Fibroblast of pulmonary artery (primary cell): ENCODE results near the gene GTF3C1.

ENCODE experiments used
- DNase-seq: peaks from one replicate; pipeline ENCODE4 v3.0.0-alpha.2; 2010; ENCODE audit warnings: low read depth
- H3K4me3 ChIP-seq: replicated peaks from 2 replicates; pipeline ENCODE4 v1.5.1; 2011; ENCODE audit warnings: low read depth, mild to moderate bottlenecking, control low read depth, low read length, moderate library complexity
- TF ChIP-seq, protein P1 (sequence below): IDR thresholded peaks from 2 replicates; pipeline ENCODE4 v1.5.1; 2011; ENCODE audit warnings: mild to moderate bottlenecking, control low read depth, low read length, inconsistent platforms; ENCODE audit errors: missing control alignments

Gene GTF3C1

DNA sequence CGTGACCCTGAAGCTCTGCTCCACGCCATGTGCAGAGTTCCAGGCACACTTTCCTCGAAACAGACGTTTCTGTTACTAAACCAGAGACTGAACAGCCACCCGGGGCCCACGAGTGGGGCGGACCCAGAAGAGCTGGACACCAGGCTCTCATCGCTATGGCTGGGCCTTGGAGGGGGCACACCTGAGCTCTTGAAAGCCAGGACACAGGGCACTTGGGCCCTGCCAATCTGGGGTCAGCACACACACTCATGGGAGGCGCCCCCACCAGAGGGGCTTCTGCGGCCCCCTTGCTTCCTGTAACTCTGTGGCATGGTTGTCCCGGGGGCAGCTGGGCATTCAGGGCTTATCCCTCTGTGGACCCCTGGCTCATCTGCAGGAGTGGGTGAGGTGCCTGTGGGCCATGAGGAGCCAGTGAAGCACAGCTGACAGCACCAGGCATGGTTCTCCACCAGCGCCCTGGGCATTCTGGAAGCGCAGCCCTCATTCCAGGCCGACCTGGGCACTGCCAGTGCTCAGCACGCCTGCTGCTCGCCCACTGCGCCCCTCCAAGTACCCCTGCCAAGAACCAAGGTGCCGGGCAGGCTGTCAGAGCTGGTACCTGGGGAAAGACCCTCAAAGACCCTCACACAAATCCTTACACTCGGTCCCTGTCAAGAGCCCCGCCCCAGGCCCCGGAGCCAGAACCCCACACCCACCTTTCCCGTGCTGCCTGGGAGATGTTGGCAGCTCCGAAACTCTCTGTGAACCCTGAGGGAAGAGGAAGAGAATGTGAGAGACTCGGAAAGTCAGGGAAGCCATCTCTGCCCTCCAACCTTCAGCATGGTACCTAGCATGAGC lies 86.6 kb downstream of the GTF3C1 start:
- TF ChIP-seq, protein P1, sequence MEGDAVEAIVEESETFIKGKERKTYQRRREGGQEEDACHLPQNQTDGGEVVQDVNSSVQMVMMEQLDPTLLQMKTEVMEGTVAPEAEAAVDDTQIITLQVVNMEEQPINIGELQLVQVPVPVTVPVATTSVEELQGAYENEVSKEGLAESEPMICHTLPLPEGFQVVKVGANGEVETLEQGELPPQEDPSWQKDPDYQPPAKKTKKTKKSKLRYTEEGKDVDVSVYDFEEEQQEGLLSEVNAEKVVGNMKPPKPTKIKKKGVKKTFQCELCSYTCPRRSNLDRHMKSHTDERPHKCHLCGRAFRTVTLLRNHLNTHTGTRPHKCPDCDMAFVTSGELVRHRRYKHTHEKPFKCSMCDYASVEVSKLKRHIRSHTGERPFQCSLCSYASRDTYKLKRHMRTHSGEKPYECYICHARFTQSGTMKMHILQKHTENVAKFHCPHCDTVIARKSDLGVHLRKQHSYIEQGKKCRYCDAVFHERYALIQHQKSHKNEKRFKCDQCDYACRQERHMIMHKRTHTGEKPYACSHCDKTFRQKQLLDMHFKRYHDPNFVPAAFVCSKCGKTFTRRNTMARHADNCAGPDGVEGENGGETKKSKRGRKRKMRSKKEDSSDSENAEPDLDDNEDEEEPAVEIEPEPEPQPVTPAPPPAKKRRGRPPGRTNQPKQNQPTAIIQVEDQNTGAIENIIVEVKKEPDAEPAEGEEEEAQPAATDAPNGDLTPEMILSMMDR = no peak
- no peak for DNase-seq

DNA sequence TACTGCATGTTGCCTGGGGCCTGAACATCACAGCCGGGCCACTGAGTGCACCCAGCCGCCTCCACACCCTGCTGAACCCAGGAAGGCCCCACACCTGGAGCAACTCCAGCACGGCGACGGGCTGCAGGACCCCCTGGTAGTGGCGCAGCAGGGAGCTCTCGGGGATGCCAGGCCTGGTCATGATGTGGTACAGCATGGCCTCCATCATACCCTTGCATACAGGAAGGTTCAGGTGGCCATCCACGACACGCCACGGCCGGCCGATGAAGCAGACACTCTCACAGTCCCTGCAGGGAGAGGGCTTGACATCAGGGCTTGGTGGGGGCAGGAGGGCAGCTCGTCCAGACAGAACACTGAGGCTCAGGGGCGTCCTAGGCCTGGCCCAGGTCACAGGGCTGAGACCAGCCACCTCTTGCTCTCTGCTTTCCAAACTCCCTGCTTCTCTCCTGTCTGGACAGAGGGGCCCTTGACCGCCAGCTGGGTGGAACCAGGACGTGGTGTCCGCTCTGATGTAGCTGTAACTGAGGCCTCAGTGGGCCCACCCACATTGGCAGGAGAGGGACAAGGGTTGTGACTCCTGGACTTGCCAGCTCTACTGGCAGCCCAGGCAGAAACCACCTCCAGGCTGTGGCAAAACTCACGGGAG lies 87.4 kb downstream of the GTF3C1 start:
- DNase-seq = no peak
- TF ChIP-seq, protein P1 = no peak
- no peak overlapping the region for H3K4me3 ChIP-seq

More for the DNA sequence above, 86.6 kb downstream of the GTF3C1 start:
- H3K4me3 ChIP-seq = no peak overlapping the region

DNA sequence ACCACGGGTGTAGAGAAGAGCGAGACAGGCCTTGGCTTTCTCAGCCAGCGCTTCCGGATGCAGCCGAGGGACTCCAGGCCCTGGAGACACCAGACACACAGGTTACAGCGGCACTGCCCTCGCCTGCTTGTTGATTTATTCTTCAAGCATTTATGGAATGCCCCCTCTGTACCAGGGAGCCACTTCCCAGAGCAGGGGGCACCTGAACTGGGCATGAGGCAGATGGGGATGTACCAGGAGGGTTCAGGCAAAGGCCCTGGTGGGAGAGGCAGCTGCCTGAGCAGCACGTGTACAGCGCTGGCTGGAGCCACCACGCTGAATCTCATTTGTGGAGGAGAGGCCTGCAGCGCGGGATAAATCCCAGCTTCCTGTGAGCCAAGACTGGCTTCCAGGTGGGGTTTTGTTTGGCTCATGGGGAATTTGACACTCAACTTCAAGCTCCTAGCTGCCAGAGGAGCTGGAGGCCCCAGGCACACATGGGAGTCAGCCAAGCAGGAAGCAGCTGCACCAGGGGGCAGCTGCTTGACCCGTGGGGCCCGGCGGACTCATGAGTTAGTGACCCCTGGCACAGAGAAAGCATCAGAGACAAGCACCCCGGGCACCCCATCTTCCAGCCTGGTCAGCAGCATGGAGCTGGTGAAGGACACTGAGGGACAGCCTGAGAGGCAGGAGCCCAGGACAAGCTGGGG lies 88.1 kb downstream of the GTF3C1 start:
- H3K4me3 ChIP-seq = no peak overlapping the region
- DNase-seq = no peak
- TF ChIP-seq, protein P1 = no peak

DNA sequence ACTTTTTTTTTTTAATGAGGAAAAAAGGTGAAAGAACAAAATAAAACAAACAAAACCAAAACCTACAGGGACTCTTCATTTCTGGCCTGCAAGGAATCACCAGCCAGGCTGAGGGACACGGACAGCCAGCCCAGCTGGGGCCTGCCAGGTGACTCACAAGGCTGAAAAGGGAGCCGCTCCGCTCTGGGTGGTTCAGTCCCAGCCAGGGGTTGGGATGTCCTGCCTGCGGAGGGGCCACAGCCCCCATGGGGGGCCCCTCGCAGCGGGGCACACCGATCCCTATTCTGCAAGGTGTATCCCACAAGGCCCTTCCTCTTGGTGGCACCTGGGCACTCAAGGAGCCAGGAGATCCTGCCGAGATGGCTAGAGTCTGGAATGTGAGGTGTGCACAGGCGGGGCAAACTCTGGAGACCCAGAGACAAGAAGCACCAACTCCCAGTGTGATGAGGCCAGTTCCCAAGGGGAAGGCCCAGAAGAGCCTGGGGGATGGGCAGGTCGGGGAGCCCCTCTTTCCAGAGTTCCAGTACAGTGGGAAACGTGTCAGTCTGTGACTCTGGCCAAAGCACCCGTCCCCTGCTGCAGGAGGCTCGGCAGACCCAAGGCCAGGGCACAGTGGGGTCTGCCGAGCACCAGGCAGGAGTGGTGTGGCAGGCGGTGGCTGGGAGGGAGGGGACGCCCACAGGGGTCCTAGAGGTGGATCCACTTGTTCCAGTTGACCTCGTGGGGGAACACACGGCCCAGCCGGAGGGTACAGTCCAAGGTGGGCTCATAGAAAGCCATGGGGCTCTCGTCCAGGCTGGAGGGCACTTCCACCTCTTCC lies 88.8 kb downstream of the GTF3C1 start:
- no peak for DNase-seq
- H3K4me3 ChIP-seq = no peak overlapping the region
- TF ChIP-seq, protein P1 = no peak

DNA sequence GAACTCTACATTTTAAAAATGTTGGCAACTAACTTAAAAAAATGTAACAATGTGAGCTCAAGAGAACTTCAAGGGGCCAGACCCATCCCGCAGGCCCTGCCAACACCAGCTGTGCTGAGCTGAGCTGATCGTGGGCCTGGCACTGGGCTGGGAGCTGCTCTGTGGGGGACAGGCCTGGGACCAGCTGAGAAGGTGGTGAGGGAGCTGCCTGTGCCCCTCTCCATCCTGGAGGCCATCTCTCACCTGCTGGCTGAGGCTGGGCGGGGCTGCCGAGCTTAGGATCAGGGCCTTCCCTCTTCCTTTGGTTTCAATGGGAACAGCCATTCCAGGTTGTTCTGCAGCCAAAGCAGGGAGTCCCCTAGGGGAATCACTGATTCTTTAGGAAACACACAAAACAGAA lies 89.5 kb downstream of the GTF3C1 start:
- DNase-seq = no peak
- TF ChIP-seq, protein P1 = no peak
- H3K4me3 ChIP-seq = no peak overlapping the region

DNA sequence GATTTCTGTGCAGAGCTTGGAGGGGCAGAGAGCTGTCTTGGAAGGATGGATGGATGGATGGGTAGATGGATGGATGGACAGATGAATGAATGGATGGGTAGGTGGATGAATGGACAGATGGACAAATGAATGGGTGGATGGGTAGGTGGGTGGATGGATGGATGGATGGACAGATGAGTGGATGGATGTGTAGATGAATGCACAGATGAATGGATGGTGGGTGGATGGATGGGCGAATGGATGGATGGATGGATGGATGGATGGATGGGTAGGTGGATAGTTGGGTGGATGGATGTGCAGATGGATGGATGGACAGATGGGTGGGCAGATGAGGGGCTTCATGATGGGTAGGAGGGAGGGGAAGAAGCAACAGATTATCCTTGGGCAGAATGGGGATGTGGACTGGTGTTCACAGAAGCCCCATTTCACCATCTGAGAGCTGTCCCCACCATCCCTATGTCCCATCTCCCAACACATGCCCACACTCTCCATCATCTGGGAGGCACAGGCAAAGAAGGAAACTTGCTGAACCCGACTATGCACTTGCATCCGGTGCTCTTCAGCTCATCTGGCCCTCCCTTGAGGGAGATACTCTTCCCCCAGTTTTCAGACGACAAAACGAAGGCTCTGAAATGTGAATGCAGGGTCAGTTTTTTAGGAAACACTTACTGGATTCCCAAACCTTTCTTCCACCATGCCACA lies 90.6 kb downstream of the GTF3C1 start:
- TF ChIP-seq, protein P1 = no peak

More for the DNA sequence above, 90.6 kb downstream of the GTF3C1 start:
- DNase-seq = no peak
- H3K4me3 ChIP-seq = no peak overlapping the region
